Fibroblast of lung (primary cell): Measurements from ENCODE around the gene POLK. TPM values are rescaled to one million over a fixed set of nuclear protein-coding genes. Genes with fewer than 3 reads are reported as not detected.

Experiments
- DNase-seq, 2 donors: peaks; one replicate each; pipeline versions ENCODE4 v3.0.0 to v3.0.0-alpha.2; 2010; ENCODE audit warnings: low read depth in 2 of 2
- H2AFZ ChIP-seq: 2 replicates; pipeline ENCODE4 v1.5.1; 2012; ENCODE audit warnings: low read length, control low read depth, inconsistent platforms
- H3K27ac ChIP-seq: 2 replicates; pipeline ENCODE4 v1.5.1; 2011; ENCODE audit warnings: low read length, control low read depth; ENCODE audit not compliant: insufficient read depth
- H3K27me3 ChIP-seq: 2 replicates; pipeline ENCODE4 v1.5.1; 2011; ENCODE audit warnings: mild to moderate bottlenecking, low read length; ENCODE audit not compliant: control insufficient read depth, insufficient read depth
- H3K36me3 ChIP-seq: 2 replicates; pipeline ENCODE4 v1.5.1; 2011; ENCODE audit warnings: low read length; ENCODE audit not compliant: control insufficient read depth, insufficient read depth
- H3K4me1 ChIP-seq: 2 replicates; pipeline ENCODE4 v1.5.1; 2011; ENCODE audit warnings: low read length; ENCODE audit not compliant: control insufficient read depth, insufficient read depth; ENCODE audit errors: extremely low read depth
- H3K4me2 ChIP-seq: 2 replicates; pipeline ENCODE4 v1.5.1; 2011; ENCODE audit warnings: low read length, control low read depth; ENCODE audit not compliant: insufficient read depth; ENCODE audit errors: extremely low read depth
- H3K4me3 ChIP-seq, 4 experiments: fragments of 200-600 bp in 1 of 4; sonication (generic) in 1 of 4; replicated peaks in 1 of 4; 2 replicates each; pipeline ENCODE4 v1.5.1; 2011 to 2016; ENCODE audit warnings: low read length in 4 of 4, low read depth in 3 of 4, mild to moderate bottlenecking in 3 of 4, control low read depth in 2 of 4, inconsistent platforms in 1 of 4, mixed read lengths in 1 of 4; ENCODE audit not compliant: insufficient read depth in 1 of 4; ENCODE audit errors: control extremely low read depth in 1 of 4
- H3K79me2 ChIP-seq: 2 replicates; pipeline ENCODE4 v1.5.1; 2012; ENCODE audit warnings: mild to moderate bottlenecking, low read length, inconsistent platforms; ENCODE audit not compliant: control insufficient read depth, insufficient read depth
- H3K9ac ChIP-seq: 2 replicates; pipeline ENCODE4 v1.5.1; 2011; ENCODE audit warnings: mild to moderate bottlenecking, low read length, control low read depth; ENCODE audit not compliant: insufficient read depth
- H3K9me3 ChIP-seq: 2 replicates; pipeline ENCODE4 v1.5.1; 2012; ENCODE audit warnings: low read depth, low read length; ENCODE audit not compliant: control insufficient read depth, insufficient read depth
- H4K20me1 ChIP-seq: 2 replicates; pipeline ENCODE4 v1.5.1; 2011; ENCODE audit warnings: low read length; ENCODE audit not compliant: control insufficient read depth, insufficient read depth; ENCODE audit errors: extremely low read depth
- EZH2 ChIP-seq: IDR thresholded peaks from 2 replicates; pipeline ENCODE4 v1.5.1; 2012; ENCODE audit warnings: low read length, control low read depth, mild to moderate bottlenecking; ENCODE audit errors: missing control alignments
- polyA plus RNA-seq, 2 donors: library from polyadenylated mRNA; depleted of rRNA in 1 of 2; stranded (reverse) in 1 of 2; unstranded in 1 of 2; fragments of >200 nt; gene quantifications; 2 replicates each; pipeline ENCODE4 v1.2.1, GENCODE V29; 2011 to 2012; ENCODE audit warnings: missing spikeins in 1 of 2
- total RNA-seq: library from RNA; depleted of rRNA; stranded (reverse); fragments of >200 nt; gene quantifications from 2 replicates; pipeline ENCODE4 v1.2.1, GENCODE V29; 2014
- TF ChIP-seq, protein P1 (sequence below), 2 donors: IDR thresholded peaks in 1 of 2; conservative IDR thresholded peaks in 1 of 2; 1 replicate in 1 of 2; 2 replicates in 1 of 2; pipeline ENCODE4 v1.5.1; 2011 to 2012; ENCODE audit warnings: low read length in 2 of 2, control low read depth in 1 of 2, inconsistent platforms in 1 of 2, low read depth in 1 of 2, mild to moderate bottlenecking in 1 of 2

Gene POLK
- total and polyA plus RNA-seq, 2 donors (not counting 1 experiment from before 2014, with no cell fraction given) = 32.0 to 44.9 TPM

DNA sequence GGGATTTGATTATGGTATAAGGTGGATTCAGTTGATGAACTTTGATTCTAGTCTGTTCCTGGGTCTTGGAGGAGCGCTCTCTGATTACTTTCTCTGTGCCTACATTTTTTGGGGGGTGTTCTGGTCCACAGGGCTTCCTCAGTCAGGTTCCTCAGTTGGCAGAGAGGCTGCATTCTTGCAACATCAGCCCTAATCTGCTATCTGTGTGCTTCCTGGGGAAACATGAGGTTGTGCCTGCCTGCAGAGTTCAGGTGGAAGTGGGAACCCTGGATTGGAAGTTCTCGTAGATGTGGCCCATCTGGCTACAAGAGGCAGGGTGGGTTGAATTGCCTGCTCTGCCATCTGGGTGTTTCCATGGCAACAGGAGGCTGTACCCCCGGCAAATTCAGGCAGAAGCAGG is 24.5 kb downstream of the POLK start:
- Histone ChIP-seq H3K4me3 (no peak overlapping the region), H3K4me1 (no peaks in the 10 kb centered on the region), H4K20me1 (no peaks in the 10 kb centered on the region), H3K9ac (no peak overlapping the region), H3K4me2 (no peak overlapping the region), H3K27ac (no peak overlapping the region), H2AFZ (no peak overlapping the region), H3K36me3 (no peaks in the 10 kb centered on the region), H3K9me3 (no peaks in the 10 kb centered on the region), H3K79me2 (peaks cover 47% of the 10 kb centered on the region), H3K27me3 (no peaks in the 10 kb centered on the region)
- TF ChIP-seq, protein P1, sequence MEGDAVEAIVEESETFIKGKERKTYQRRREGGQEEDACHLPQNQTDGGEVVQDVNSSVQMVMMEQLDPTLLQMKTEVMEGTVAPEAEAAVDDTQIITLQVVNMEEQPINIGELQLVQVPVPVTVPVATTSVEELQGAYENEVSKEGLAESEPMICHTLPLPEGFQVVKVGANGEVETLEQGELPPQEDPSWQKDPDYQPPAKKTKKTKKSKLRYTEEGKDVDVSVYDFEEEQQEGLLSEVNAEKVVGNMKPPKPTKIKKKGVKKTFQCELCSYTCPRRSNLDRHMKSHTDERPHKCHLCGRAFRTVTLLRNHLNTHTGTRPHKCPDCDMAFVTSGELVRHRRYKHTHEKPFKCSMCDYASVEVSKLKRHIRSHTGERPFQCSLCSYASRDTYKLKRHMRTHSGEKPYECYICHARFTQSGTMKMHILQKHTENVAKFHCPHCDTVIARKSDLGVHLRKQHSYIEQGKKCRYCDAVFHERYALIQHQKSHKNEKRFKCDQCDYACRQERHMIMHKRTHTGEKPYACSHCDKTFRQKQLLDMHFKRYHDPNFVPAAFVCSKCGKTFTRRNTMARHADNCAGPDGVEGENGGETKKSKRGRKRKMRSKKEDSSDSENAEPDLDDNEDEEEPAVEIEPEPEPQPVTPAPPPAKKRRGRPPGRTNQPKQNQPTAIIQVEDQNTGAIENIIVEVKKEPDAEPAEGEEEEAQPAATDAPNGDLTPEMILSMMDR (conservative IDR thresholded peaks at IDR 0.05 in 1 of 2, IDR thresholded peaks at IDR 0.05 in 1 of 2; ENCODE audit: low read depth in 1 of 2, low read length in 2 of 2) = no peak
- no peak for TF ChIP-seq EZH2
- no peak for DNase-seq

DNA sequence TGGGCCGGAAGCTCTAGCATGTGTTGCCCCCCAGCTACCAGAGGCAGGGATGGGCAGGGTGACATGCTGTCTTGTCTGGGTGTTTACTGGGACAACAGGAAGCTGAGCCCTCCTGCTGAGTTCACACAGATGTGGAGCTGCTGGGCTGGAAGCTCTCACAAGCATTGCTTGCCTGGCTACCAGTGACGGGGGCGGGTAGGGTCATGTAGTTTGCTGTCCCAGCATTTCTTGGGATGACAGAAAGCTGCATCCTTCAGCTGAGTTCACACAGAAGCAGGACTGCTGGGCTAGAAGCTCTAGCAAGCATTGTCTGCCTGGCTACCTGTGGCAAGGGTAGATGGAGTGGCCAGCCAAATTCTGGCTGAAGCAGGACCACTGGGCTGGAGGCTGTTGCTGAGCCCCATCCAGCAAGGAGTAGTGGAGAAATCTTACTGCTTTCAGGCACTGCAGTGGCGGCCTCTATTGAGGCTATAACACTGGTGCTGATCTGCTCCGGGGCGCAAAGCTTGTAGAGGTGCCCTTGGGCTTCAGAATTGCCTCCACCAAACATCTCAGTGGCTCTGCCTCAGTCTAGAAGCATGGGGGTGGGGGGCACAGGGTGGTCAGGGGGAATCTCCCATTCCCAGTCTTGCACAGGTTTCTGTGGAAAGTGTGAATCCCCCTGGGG is 25.1 kb downstream of the POLK start:
- no peaks in the 10 kb centered on the region for H4K20me1 ChIP-seq
- H3K4me3 ChIP-seq = no peak overlapping the region
- no peaks in the 10 kb centered on the region for H3K27me3 ChIP-seq
- H3K4me2 ChIP-seq = no peak overlapping the region
- no peak overlapping the region for H2AFZ ChIP-seq
- peaks cover 45% of the 10 kb centered on the region for H3K79me2 ChIP-seq
- H3K27ac ChIP-seq = no peak overlapping the region
- H3K9ac ChIP-seq = no peak overlapping the region
- H3K4me1 ChIP-seq = no peaks in the 10 kb centered on the region
- DNase-seq = no peak
- TF ChIP-seq EZH2 = no peak
- TF ChIP-seq, protein P1 (conservative IDR thresholded peaks at IDR 0.05 in 1 of 2, IDR thresholded peaks at IDR 0.05 in 1 of 2; ENCODE audit: low read depth in 1 of 2, low read length in 2 of 2) = no peak
- H3K9me3 ChIP-seq = no peaks in the 10 kb centered on the region
- H3K36me3 ChIP-seq = no peaks in the 10 kb centered on the region

DNA sequence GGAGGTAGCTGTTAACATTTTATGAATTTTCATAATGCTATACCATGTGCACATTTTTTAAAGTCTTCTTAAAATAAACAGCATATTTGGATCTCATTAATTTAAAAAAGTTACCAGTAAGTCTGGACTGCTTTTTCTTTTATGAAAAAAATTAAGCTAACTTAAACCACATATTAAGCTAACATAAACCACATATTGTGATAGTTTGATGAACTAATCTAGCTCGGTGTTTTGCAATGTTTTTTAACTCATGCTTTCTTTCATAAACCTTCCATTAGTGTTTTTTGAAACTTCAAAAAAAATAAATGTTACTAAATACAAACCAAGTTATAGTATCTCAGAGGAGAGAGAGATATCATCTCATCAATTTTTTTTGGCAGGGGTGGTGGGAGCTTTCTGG is 26.5 kb downstream of the POLK start:
- Histone ChIP-seq H3K4me3 (no peak overlapping the region), H3K27ac (no peak overlapping the region), H3K36me3 (no peaks in the 10 kb centered on the region), H3K4me1 (no peaks in the 10 kb centered on the region), H3K79me2 (peaks cover 39% of the 10 kb centered on the region), H3K9me3 (no peaks in the 10 kb centered on the region), H3K27me3 (no peaks in the 10 kb centered on the region), H2AFZ (no peak overlapping the region), H3K4me2 (no peak overlapping the region), H4K20me1 (no peaks in the 10 kb centered on the region), H3K9ac (no peak overlapping the region)
- TF ChIP-seq, protein P1 (conservative IDR thresholded peaks at IDR 0.05 in 1 of 2, IDR thresholded peaks at IDR 0.05 in 1 of 2; ENCODE audit: low read depth in 1 of 2, low read length in 2 of 2) = no peak
- TF ChIP-seq EZH2 = no peak
- DNase-seq = peak in 1 of 2 donors; percentile 39
